Measurements from ENCODE around the gene BEND4. TPM values are rescaled to one million over a fixed set of nuclear protein-coding genes. Genes with fewer than 3 reads are reported as not detected.

BEND4 gene
- total and polyA plus RNA-seq, 8 donors = 0.03 to 0.42 (median 0.05) TPM

GRCh38 chr4:42112846-42113245 lies 39.6 kb downstream of the BEND4 start:
- no peak for TF ChIP-seq CTCF (IDR thresholded peaks at IDR 0.05)
- peaks cover 0 to 5% of the 10 kb centered on the region in 2 donors for H3K9me3 ChIP-seq
- H3K27ac ChIP-seq = no peak overlapping the region
- H3K36me3 ChIP-seq = no peaks in the 10 kb centered on the region
- ATAC-seq = no peak
- intact Hi-C loops (cut with DNase I) = no loop called here
- no peak for DNase-seq
- H3K27me3 ChIP-seq = no peaks in the 10 kb centered on the region
- H3K4me3 ChIP-seq = no peak overlapping the region
- H3K4me1 ChIP-seq = no peaks in the 10 kb centered on the region

- intact Hi-C loops (cut with DNase I) = no loop called here
- DNase-seq (no peak), ATAC-seq (no peak)
- peaks cover 0 to 5% of the 10 kb centered on the region in 2 donors for H3K9me3 ChIP-seq
- H3K27me3 ChIP-seq = no peaks in the 10 kb centered on the region
- H3K4me3 ChIP-seq = no peak overlapping the region
- H3K36me3 ChIP-seq = no peaks in the 10 kb centered on the region
- TF ChIP-seq CTCF (IDR thresholded peaks at IDR 0.05) = no peak
- H3K4me1 ChIP-seq = no peaks in the 10 kb centered on the region
- H3K27ac ChIP-seq = no peak overlapping the region
These were observed 47.9 kb downstream of the BEND4 start for GRCh38 chr4:42104521-42104920.

- no peaks in the 10 kb centered on the region for H3K4me1 ChIP-seq
- H3K9me3 ChIP-seq = no peaks in the 10 kb centered on the region
- no peak for TF ChIP-seq CTCF (IDR thresholded peaks at IDR 0.05)
- no peak for DNase-seq
- no peaks in the 10 kb centered on the region for H3K36me3 ChIP-seq
- H3K27me3 ChIP-seq = no peaks in the 10 kb centered on the region
- intact Hi-C loops (cut with DNase I) = no loop called here
- H3K27ac ChIP-seq = no peak overlapping the region
- ATAC-seq = no peak
- H3K4me3 ChIP-seq = no peak overlapping the region
These were observed 50.9 kb downstream of the BEND4 start for GRCh38 chr4:42101446-42101975.

- DNase-seq = no peak
- Histone ChIP-seq H3K36me3 (peaks cover 0 to 24% of the 10 kb centered on the region in 2 donors), H3K4me3 (no peak overlapping the region), H3K4me1 (no peaks in the 10 kb centered on the region), H3K27me3 (no peaks in the 10 kb centered on the region), H3K27ac (no peak overlapping the region), H3K9me3 (no peaks in the 10 kb centered on the region)
- intact Hi-C loops (cut with DNase I) = no loop called here
- ATAC-seq = no peak
- no peak for TF ChIP-seq CTCF (IDR thresholded peaks at IDR 0.05)
These were observed 64.1 kb downstream of the BEND4 start for GRCh38 chr4:42088386-42088785.

- H3K36me3 ChIP-seq = peaks cover 0 to 57% of the 10 kb centered on the region in 2 donors
- ATAC-seq = no peak
- H3K4me1 ChIP-seq = no peaks in the 10 kb centered on the region
- no peak for TF ChIP-seq CTCF (IDR thresholded peaks at IDR 0.05)
- no peak overlapping the region for H3K4me3 ChIP-seq
- no peaks in the 10 kb centered on the region for H3K27me3 ChIP-seq
- intact Hi-C loops (cut with DNase I) = no loop called here
- no peaks in the 10 kb centered on the region for H3K9me3 ChIP-seq
- H3K27ac ChIP-seq = no peak overlapping the region
- no peak for DNase-seq
These were observed 68.6 kb downstream of the BEND4 start for GRCh38 chr4:42083816-42084215.
